Measurements from ENCODE around the gene TMEM176A.

GRCh38 chr7:150849204-150849775 is 48.7 kb downstream of the TMEM176A start:
- TF ChIP-seq CTCF (IDR thresholded peaks at IDR 0.05) = no peak
- TF ChIP-seq POLR2A (IDR thresholded peaks at IDR 0.05) = no peak
